LNCaP clone FGC (cell line): Measurements from ENCODE around the gene HDAC8.
"Not testable (repeated sequence)": the region's sequence is repeated elsewhere in the genome, so short reads cannot be mapped to it uniquely, and the experiment has no call there.

Source experiments
- DNase-seq: peaks from one replicate; pipeline ENCODE4 v3.0.0-alpha.2; 2011; ENCODE audit warnings: low read depth
- H3K4me3 ChIP-seq: 2 replicates; pipeline ENCODE4 v1.5.1; 2011; ENCODE audit warnings: mild to moderate bottlenecking, low read depth, low read length, control low read depth
- CTCF ChIP-seq: IDR thresholded peaks from 2 replicates; pipeline ENCODE4 v1.5.1; 2012; ENCODE audit warnings: mild to moderate bottlenecking; ENCODE audit not compliant: control insufficient read depth, insufficient read depth; ENCODE audit errors: extremely low read depth

HDAC8 gene

GRCh38 chrX:72461766-72462165 is 110.9 kb downstream of the HDAC8 start:
- TF ChIP-seq CTCF, result no peak
- no peak for DNase-seq
- H3K4me3 ChIP-seq, result no peak overlapping the region

GRCh38 chrX:72461288-72461687 is 111.4 kb downstream of the HDAC8 start:
- no peak for TF ChIP-seq CTCF
- H3K4me3 ChIP-seq, result no peak overlapping the region
- DNase-seq, result no peak

- no peak for DNase-seq
- TF ChIP-seq CTCF, result no peak
- no peak overlapping the region for H3K4me3 ChIP-seq
These were observed 111.9 kb downstream of the HDAC8 start for GRCh38 chrX:72460715-72461114.

- not testable (repeated sequence) for H3K4me3 ChIP-seq, DNase-seq
These were observed 123.6 kb downstream of the HDAC8 start for GRCh38 chrX:72449034-72449433.

- not testable (repeated sequence) for H3K4me3 ChIP-seq, DNase-seq
These were observed 131.9 kb downstream of the HDAC8 start for GRCh38 chrX:72440764-72441163.

- no peak for DNase-seq
- H3K4me3 ChIP-seq, result no peak overlapping the region
- TF ChIP-seq CTCF, result no peak
These were observed 136.6 kb downstream of the HDAC8 start for GRCh38 chrX:72436010-72436409.

GRCh38 chrX:72430405-72430968 is 142.2 kb downstream of the HDAC8 start:
- no peak overlapping the region for H3K4me3 ChIP-seq
- no peak for TF ChIP-seq CTCF
- DNase-seq, result no peak

GRCh38 chrX:72421797-72422196 is 150.8 kb downstream of the HDAC8 start:
- no peak overlapping the region for H3K4me3 ChIP-seq
- DNase-seq, result no peak
- TF ChIP-seq CTCF, result no peak
